ENCODE data around the gene C1QTNF8.

GRCh38 chr16:1055557-1055924 is 40.5 kb downstream of the C1QTNF8 start:
- TF ChIP-seq CTCF (IDR thresholded peaks at IDR 0.05) (no peak), EZH2 (IDR thresholded peaks at IDR 0.05) (no peak)

Data from neural progenitor cell (in vitro differentiated cells).